Left ventricle myocardium superior (tissue), 1 donor: ENCODE data around the gene NKD1. TPM values are rescaled to one million over a fixed set of nuclear protein-coding genes. Genes with fewer than 3 reads are reported as not detected.
A peak's percentile ranks its signal among the peaks of the same experiment; 100 is the strongest.
"Not testable (repeated sequence)": the region's sequence is repeated elsewhere in the genome, so short reads cannot be mapped to it uniquely, and the experiment has no call there.

Experiments
- ATAC-seq: fragments of 200-7000 bp; cut with Tn5 transposase; one replicate; pipeline ENCODE4 v1.9.1; 2020; ENCODE audit warnings: mild to moderate bottlenecking, moderate library complexity
- DNase-seq: peaks from one replicate; pipeline ENCODE4 v3.0.0-alpha.2; 2020
- intact Hi-C: fragments of 100-400 bp; cut with micrococcal nuclease; formaldehyde crosslinking; loops from one replicate; pipeline ENCODE4 v1.11.0; 2022
- total RNA-seq: library from RNA; stranded (reverse); fragmentation: NEBNext Ultra II Directional; extraction: Animal tissue kit (Norgen Biotek cat#: 25700); gene quantifications from one replicate; pipeline ENCODE4 v1.2.1, GENCODE V29; 2021
- donor health status: DM: no; HTN: yes; CAD: no; lungs with severe emphysema.

Gene NKD1
- total RNA-seq, 1 donor from 2014 or later, result 0.59 TPM

DNA sequence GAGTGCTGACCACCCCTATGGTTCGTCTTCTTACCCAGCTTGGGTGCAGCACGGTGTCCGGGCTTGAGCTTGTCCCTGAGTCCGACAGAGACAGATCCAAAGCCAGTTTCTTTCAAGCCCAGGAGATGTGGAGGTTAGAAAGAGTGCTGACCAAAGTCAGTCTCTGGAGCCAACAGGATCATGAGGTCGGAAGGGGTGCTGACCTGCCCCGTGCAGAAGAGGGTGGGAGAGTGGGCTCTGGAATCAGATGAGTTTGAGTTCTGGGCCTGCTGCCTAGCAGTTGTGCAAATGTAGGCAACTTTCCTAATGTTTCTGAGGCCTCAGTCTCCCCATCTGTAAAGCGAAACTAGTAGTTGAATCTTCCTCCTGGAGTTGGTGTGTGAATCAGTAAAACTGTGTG is 24.5 kb downstream of the NKD1 start:
- DNase-seq (peak; percentile 4), ATAC-seq (no peak)
- intact Hi-C loops, result no loop called here

DNA sequence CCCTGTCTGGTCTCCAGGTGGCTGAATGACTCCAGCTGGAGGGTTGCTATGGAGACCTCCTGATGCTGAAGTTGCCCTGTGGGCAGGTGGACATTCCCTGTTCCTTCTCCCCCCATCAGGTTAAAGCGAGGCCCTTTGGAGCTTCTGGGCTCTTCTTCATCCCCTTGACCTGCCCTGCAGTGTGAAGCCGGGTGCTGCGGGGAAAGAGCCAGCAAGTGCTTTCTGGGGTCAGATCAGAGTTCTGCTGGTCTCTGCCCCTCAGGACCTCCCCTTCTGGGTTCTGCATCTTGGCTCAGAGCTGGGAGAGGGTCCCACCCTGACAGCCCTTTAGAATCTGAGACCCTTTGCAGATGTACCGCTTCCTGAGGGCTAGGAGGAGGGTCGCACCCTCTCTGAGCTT is 25.1 kb downstream of the NKD1 start:
- no peak for ATAC-seq
- peak; percentile 2 for DNase-seq
- intact Hi-C loops, result no loop called here

DNA sequence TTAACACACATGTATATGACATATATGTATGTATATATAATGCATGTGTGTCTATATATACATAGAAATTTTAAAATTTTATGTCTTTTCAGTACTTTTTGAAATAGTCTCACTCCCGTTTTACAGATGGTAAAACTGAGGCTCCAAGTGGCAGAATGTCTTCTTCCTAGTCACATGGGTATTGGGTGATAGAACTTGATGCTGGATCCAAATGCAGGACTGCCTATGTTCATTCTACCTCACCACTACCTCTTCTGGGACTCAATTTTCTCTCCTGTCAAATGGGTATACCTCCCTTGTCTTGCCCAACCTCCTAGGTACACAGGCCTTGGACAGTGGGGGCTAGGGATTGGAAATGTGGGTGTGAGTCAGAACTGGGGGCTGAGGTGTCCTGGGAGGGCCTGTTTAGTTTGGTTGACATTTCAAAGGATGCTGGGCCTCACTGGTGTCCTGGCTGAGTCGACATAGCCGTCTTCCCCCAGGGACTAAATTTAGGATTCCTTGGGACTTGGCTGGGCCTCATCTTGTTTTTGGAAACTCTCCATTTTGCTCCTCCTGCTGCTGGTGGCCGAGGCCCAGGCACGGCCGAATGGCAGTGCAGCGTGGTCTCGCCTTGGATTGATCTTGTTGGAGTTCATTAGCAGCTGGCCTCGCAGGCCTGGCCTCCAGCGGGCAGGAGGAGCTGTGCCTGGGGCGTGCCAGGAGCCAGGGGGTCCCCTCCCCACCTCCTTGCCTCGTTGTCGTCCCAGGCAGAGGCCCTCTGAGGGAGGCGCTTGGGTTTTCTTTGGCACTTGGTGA is 25.9 kb downstream of the NKD1 start:
- intact Hi-C loops, result no loop called here
- peak; percentile 64 for ATAC-seq
- peak; percentile 32 for DNase-seq

GRCh38 chr16:50574745-50575136 is 26.5 kb downstream of the NKD1 start:
- ATAC-seq (no peak), DNase-seq (no peak)
- intact Hi-C loops, result no loop called here

GRCh38 chr16:50575743-50576142 is 27.5 kb downstream of the NKD1 start:
- intact Hi-C loops, result no loop called here
- DNase-seq, result peak; percentile 2
- ATAC-seq, result no peak

DNA sequence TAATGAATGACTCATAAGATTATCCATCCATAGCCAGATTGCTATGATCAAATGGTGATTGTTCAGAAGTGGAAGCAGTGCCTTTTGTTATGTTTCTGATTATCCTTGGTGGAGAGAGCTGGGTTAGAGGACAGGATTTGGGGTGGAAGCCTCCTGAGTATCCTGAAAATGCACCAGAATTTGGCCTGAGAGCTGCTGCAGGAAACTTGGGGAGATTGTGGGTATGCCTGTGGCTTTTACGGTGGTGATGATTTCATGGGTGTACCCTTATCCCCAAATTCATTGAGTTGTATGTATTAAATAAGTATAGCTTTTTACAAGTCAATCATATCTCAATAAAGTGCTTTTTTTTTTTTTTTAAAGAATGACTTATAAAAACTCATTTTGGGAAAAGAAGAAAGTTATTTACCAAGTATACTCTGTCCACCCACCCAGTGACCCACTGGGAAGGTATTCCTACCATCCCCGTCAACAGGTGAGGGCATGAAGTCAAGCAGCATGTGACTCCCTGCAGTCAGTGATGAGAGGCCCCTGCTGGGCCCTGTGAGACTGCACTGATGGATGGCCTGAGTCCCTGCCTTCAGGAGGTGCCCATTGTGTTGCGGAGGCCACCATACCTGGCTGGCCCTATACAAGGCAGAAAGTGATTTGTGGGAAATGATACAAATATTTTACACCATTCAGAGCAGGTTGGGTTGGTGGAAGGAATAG is 28.4 kb downstream of the NKD1 start:
- peak; percentile 9 for DNase-seq
- no peak for ATAC-seq
- intact Hi-C loops, result no loop called here

GRCh38 chr16:50578137-50578536 is 29.9 kb downstream of the NKD1 start:
- ATAC-seq, result no peak
- intact Hi-C loops, result no loop called here
- no peak for DNase-seq

DNA sequence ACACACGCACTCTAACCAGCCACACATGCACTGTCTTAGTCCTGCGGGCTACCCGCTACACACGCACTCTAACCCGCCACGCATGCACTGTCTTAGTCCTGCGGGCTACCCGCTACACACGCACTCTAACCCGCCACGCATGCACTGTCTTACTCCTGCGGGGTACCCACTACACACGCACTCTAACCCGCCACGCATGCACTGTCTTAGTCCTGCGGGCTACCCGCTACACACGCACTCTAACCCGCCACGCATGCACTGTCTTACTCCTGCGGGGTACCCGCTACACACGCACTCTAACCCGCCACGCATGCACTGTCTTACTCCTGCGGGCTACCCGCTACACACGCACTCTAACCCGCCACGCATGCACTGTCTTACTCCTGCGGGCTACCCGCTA is 31.2 kb downstream of the NKD1 start:
- intact Hi-C loops, DNase-seq, ATAC-seq: not testable (repeated sequence)

DNA sequence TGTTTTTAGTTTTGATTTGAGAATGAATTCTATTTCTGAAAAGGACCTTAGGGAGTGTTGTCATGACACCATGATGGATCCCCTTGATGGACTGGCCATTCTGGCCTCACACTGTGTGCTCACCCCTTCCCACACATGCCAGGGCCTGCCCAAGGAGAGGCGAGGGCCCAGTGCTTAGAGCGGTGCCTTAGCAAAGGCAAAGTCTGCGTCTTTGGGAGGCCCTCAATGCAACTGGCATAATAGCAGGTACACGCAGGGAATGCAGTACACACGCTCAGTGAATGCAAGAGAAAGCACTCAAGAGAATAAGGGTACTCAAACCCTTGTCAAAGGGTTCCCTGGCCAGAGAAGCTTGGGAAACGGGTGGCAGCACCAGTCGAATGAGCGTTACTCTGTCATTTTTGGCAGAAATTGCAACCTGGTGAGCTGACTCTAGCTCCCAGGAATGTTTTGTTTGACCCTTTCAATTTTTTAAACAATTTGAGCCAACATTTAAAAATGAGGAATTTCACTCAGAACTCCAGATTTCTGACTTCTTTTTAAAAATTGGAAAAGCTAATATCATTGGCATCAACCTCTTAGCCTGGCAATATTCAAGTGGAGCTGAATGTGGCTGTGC is 32.1 kb downstream of the NKD1 start:
- intact Hi-C loops, result no loop called here
- ATAC-seq (no peak), DNase-seq (no peak)

GRCh38 chr16:50581845-50582244 is 33.6 kb downstream of the NKD1 start:
- ATAC-seq, result no peak
- intact Hi-C loops, result no loop called here

GRCh38 chr16:50583211-50583610 is 35.0 kb downstream of the NKD1 start:
- intact Hi-C loops, result no loop called here
- DNase-seq (peak; percentile 7), ATAC-seq (no peak)

More at GRCh38 chr16:50581845-50582244, 33.6 kb downstream of the NKD1 start:
- DNase-seq, result peak; percentile 4

- no peak for ATAC-seq
- intact Hi-C loops, result no loop called here
Observed at GRCh38 chr16:50584033-50584722, 36.0 kb downstream of the NKD1 start.

DNA sequence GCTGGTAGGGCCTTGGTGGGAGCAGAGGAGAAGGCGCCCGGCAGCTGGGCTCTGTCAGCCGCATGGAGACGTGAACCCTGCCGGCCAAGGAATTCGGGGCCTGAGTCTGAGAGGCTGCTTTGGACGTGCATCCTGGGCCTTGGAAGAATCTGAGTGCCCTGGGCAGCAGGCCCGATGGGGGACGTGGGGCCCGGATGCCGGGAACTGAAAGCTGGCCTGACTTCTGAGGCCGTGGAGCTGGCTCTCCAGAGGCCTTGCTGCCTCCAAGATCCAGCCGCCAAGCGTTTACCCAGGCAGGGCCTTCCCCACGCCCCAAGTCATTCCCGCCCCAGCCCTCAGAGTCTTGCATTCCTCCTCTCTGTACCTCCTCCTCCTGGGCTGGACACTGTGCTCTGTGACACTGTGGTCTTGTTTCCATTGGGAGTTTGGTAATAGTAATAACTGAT is 37.2 kb downstream of the NKD1 start:
- ATAC-seq (peak; percentile 91), DNase-seq (peak; percentile 80)
- intact Hi-C loops, result no loop called here

More at GRCh38 chr16:50584033-50584722, 36.0 kb downstream of the NKD1 start:
- peak; percentile 4 for DNase-seq

GRCh38 chr16:50587543-50587942 is 39.3 kb downstream of the NKD1 start:
- peak; percentile 7 for DNase-seq
- no peak for ATAC-seq
- intact Hi-C loops, result no loop called here

- intact Hi-C loops, result no loop called here
- DNase-seq (peak; percentile 5), ATAC-seq (no peak)
Observed at GRCh38 chr16:50588276-50588675, 40.1 kb downstream of the NKD1 start.

- intact Hi-C loops, result no loop called here
- DNase-seq (peak; percentile 9), ATAC-seq (no peak)
Observed at GRCh38 chr16:50591209-50591608, 43.0 kb downstream of the NKD1 start.

GRCh38 chr16:50591800-50592771 is 43.9 kb downstream of the NKD1 start:
- ATAC-seq (peak; percentile 98), DNase-seq (peak; percentile 86)
- intact Hi-C loops, result no loop called here

DNA sequence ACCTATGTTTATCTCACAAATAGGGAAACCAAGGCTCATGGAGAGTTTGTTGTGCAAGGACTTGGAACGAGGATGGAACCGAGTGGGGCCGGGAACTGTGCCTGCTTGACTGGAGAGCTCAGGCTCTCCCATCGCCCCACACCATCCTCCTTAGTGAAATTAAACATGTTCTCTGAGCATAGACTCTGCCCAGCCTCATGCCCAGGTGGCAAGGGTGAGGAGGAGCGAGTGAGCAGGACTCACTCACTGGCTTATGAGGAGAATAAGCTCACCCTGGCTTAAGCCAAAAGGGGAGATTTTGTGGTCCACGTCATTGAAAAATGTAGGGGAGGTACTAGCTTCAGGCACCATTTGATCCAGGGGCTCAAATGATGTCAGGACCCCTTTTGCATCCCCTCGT is 44.8 kb downstream of the NKD1 start:
- ATAC-seq, result no peak
- peak; percentile 3 for DNase-seq
- intact Hi-C loops, result no loop called here
